ENCODE data around the gene NBEAL1.

Gene NBEAL1

GRCh38 chr2:202976809-202977208 is 37.9 kb upstream of the NBEAL1 start:
- DNase-seq, result no peak
- Histone ChIP-seq H3K79me2 (ENCODE audit: low read length) (no peaks in the 10 kb centered on the region), H3K9me2 (replicated peaks; ENCODE audit: insufficient read depth, low read length) (no peaks in the 10 kb centered on the region), H3K4me2 (ENCODE audit: low read depth, low read length) (no peak overlapping the region), H3K27ac (ENCODE audit: low read length) (no peak overlapping the region), H3K27me3 (replicated peaks; ENCODE audit: insufficient read depth, low read length) (no peaks in the 10 kb centered on the region), H3K9ac (ENCODE audit: low read length) (no peak overlapping the region), H3K4me3 (ENCODE audit: low read length) (no peak overlapping the region), H3K36me3 (replicated peaks; ENCODE audit: insufficient read depth, low read length) (no peaks in the 10 kb centered on the region), H2AFZ (ENCODE audit: low read length) (no peak overlapping the region), H4K20me1 (ENCODE audit: insufficient read depth, low read length) (no peaks in the 10 kb centered on the region), H3F3A (ENCODE audit: insufficient read depth, low read length) (no peaks in the 10 kb centered on the region), H3K9me3 (replicated peaks; ENCODE audit: insufficient read depth, low read length) (no peaks in the 10 kb centered on the region), H3K4me1 (ENCODE audit: low read length) (no peaks in the 10 kb centered on the region)
- TF ChIP-seq CTCF (IDR thresholded peaks at IDR 0.05; ENCODE audit: low read length) (no peak), EZH2 (optimal IDR thresholded peaks at IDR 0.05; ENCODE audit: low read depth, low read length) (no peak), EZH2phosphoT487 (IDR thresholded peaks at IDR 0.05; ENCODE audit: low read length) (no peak)

- H3F3A ChIP-seq (ENCODE audit: insufficient read depth, low read length), result no peaks in the 10 kb centered on the region
- H4K20me1 ChIP-seq (ENCODE audit: insufficient read depth, low read length), result no peaks in the 10 kb centered on the region
- no peak overlapping the region for H3K27ac ChIP-seq (ENCODE audit: low read length)
- no peak overlapping the region for H3K9ac ChIP-seq (ENCODE audit: low read length)
- H2AFZ ChIP-seq (ENCODE audit: low read length), result no peak overlapping the region
- no peak overlapping the region for H3K4me3 ChIP-seq (ENCODE audit: low read length)
- no peak for DNase-seq
- no peak overlapping the region for H3K4me2 ChIP-seq (ENCODE audit: low read depth, low read length)
- TF ChIP-seq EZH2 (optimal IDR thresholded peaks at IDR 0.05; ENCODE audit: low read depth, low read length) (no peak), EZH2phosphoT487 (IDR thresholded peaks at IDR 0.05; ENCODE audit: low read length) (no peak), CTCF (IDR thresholded peaks at IDR 0.05; ENCODE audit: low read length) (no peak)
- no peaks in the 10 kb centered on the region for H3K9me2 ChIP-seq (replicated peaks; ENCODE audit: insufficient read depth, low read length)
- H3K9me3 ChIP-seq (replicated peaks; ENCODE audit: insufficient read depth, low read length), result no peaks in the 10 kb centered on the region
- no peaks in the 10 kb centered on the region for H3K27me3 ChIP-seq (replicated peaks; ENCODE audit: insufficient read depth, low read length)
- no peaks in the 10 kb centered on the region for H3K4me1 ChIP-seq (ENCODE audit: low read length)
- H3K36me3 ChIP-seq (replicated peaks; ENCODE audit: insufficient read depth, low read length), result no peaks in the 10 kb centered on the region
- H3K79me2 ChIP-seq (ENCODE audit: low read length), result no peaks in the 10 kb centered on the region
Measured at GRCh38 chr2:202982779-202983491, 31.7 kb upstream of the NBEAL1 start.

DNA sequence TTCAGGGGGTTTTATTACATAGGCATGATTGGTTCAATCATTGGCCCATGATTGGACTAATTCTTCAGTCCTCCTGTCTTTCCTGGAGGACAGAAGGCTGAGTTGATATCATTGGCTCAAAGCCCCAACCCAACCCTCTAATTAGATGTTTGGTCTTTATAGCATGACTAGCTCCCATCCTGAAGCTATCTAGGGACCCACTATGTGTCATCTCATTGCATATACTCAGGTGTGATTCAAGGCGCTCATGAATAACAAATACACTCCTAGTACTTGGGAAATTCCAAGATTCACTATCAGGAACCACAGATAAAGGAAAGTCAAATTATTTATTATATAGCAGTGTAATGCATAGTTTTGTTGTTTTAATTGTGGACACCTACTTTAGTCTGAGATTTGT is 24.9 kb upstream of the NBEAL1 start:
- DNase-seq, result no peak
- H3K27ac ChIP-seq (ENCODE audit: low read length), result no peak overlapping the region
- no peaks in the 10 kb centered on the region for H3F3A ChIP-seq (ENCODE audit: insufficient read depth, low read length)
- H3K9ac ChIP-seq (ENCODE audit: low read length), result no peak overlapping the region
- no peaks in the 10 kb centered on the region for H3K9me2 ChIP-seq (replicated peaks; ENCODE audit: insufficient read depth, low read length)
- H4K20me1 ChIP-seq (ENCODE audit: insufficient read depth, low read length), result no peaks in the 10 kb centered on the region
- TF ChIP-seq CTCF (IDR thresholded peaks at IDR 0.05; ENCODE audit: low read length) (no peak), EZH2phosphoT487 (IDR thresholded peaks at IDR 0.05; ENCODE audit: low read length) (no peak), EZH2 (optimal IDR thresholded peaks at IDR 0.05; ENCODE audit: low read depth, low read length) (no peak)
- no peaks in the 10 kb centered on the region for H3K27me3 ChIP-seq (replicated peaks; ENCODE audit: insufficient read depth, low read length)
- H3K36me3 ChIP-seq (replicated peaks; ENCODE audit: insufficient read depth, low read length), result no peaks in the 10 kb centered on the region
- H3K79me2 ChIP-seq (ENCODE audit: low read length), result no peaks in the 10 kb centered on the region
- H3K4me1 ChIP-seq (ENCODE audit: low read length), result no peaks in the 10 kb centered on the region
- no peaks in the 10 kb centered on the region for H3K9me3 ChIP-seq (replicated peaks; ENCODE audit: insufficient read depth, low read length)
- no peak overlapping the region for H3K4me2 ChIP-seq (ENCODE audit: low read depth, low read length)
- H3K4me3 ChIP-seq (ENCODE audit: low read length), result no peak overlapping the region
- no peak overlapping the region for H2AFZ ChIP-seq (ENCODE audit: low read length)

All from MM.1S (cell line).